ENCODE results near the gene MYOG.

- TF ChIP-seq POLR2A (IDR thresholded peaks at IDR 0.05) = no peak
- no peak for TF ChIP-seq CTCF (IDR thresholded peaks at IDR 0.05)
Observed at GRCh38 chr1:203046984-203047630, 38.7 kb downstream of the MYOG start.

All from adrenal gland (tissue), 5 donors.